GM19328 (cell line): ENCODE measurements around the gene HIVEP3.

Experiments
- ATAC-seq: cut with Tn5 transposase; IDR thresholded peaks from one replicate; pipeline ENCODE4 v1.9.1; 2021; ENCODE audit warnings: mild to moderate bottlenecking, moderate library complexity; ENCODE audit not compliant: unreplicated experiment

The HIVEP3 gene

GRCh38 chr1:41875487-41875886, 43.2 kb downstream of the HIVEP3 start:
- no peak for ATAC-seq

GRCh38 chr1:41874903-41875411, 43.8 kb downstream of the HIVEP3 start:
- no peak for ATAC-seq

DNA sequence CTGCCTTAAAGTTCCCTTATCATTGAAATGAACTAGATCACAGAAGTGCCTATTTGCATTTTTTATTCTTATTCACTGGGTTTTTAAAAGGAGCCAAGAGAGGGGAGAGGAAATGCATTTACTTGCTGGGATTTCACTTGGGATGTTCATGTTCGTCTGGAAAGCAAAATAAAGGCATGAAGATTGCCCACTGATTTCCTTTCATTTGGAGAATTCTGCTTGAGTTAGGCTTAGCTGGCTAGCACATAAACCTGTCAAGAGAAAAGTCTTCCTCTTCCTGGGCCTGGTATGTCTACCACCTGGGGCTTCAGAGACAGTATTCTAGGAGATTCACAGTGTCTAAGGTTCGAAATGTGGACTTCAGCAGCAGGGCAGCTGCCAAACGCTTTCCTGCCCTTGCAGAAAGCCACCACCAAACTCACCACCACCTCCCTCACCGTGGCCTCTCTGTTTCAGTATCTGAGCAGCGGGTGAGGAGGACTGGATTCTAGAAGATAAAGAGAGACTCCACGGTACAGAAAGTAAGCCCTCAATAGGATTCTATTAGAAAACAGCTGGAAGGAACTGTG, 44.5 kb downstream of the HIVEP3 start:
- ATAC-seq, result no peak

DNA sequence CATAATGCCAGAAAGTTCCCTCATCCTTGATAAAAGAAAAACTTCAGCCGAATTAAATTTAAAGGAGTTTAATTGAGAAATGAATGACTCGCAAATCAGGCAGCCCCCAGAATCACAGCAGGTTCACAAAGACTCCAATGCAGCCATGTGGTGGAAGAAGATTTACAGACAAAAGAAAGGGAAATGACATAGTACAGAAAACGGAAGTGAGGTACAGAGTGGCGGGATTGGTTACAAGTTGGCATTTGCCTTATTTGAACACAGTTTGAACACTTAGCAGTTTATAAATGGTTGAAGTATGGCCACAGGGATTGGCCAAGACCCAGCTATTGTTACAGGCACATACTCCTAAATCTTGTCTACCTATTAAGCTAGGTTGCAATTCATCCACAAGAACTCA, 46.6 kb downstream of the HIVEP3 start:
- no peak for ATAC-seq

DNA sequence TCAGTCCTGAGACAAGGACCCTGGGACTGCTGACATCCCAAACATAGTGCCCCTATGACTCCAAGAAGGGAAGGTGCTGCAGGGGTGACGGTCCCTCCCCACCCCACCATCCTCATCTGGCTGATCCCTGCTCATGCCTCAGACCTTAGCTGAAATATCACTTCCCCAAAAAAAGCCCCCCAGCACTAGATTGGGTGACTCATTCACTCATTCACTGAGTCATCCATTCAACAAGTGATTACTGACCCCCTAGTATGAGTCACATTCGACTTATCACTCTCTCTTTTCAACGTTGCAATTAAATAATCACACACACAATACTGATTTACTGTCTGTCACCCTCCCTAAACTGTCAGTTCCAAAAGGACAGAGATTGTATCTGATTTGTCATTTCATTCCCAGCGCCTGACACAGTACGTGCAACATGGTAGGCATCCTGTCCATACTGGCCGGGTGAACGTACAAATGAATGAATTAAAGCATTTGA, 48.6 kb downstream of the HIVEP3 start:
- ATAC-seq, result no peak

DNA sequence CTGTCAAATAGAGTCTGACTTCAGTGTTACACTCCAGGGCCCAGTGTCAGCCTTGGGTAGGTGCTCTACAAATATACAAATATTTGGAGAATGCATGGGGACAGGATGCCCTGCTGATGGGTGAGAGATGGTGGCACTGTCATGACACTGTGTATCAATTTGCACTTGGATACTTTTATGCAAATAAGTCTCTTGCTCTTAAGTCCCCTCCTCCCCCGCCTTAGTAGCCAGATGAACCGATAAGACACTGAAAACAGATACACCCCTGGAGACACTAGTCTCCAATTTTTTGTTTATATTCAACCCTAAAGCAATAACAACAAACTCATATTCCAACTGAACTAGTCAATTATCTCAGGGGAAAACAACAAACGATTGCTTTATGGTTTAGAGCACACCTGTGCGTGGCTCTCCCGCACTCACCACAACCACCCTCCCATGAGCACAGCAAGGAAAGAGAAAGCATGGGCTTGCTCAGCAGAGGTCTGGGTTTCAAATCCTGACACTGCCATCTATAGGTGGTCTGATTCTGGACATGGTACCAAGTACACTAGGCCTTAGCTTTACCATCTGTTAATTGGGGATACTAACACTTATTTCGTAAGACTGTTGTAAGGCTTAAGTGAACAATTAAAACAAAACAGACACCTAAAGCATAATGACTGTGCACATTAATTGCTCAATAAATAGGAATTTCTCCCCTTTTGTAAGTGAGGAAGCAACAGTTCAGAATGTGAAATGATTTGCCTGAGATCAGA, 50.3 kb downstream of the HIVEP3 start:
- ATAC-seq, result peak; percentile 65

DNA sequence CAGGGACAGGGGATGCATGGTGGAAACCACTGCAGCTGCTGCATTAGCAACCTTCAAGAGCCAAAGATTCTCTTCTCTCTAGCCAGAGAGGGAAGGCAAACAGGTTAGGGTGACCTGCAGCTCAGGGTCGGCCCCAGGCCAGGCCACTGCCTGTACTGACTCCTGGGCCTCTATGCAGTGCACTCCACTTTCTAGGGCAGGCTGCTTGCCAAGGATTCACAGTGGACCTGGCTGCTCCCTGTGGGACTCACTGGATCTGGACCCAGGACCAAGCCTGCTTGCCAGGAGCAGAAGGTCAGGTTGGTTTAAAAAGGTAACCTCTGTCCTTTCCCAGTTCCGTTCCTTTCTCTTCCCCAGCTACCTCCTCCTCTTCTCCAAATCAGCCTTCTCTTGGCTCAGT, 52.4 kb downstream of the HIVEP3 start:
- no peak for ATAC-seq

GRCh38 chr1:41864471-41865040, 54.2 kb downstream of the HIVEP3 start:
- no peak for ATAC-seq

DNA sequence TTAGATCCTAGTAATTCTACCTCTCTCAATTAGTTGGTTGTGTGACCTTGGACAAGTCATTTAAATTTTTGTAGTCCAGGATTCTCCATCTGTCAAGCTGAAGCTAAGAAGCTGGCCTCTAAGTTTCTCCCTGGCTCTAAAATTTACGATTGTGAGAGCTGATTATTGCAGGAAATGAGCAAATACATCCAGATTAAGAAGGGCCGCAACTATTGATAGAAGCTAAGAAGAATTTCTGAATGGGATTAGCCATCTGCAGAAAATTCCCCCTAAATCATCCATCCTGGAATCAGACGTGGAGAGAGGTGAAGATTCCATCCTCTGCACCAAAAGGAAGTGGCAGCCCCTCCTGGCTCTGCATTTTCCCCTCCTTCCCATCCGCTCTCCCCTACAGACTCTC, 55.0 kb downstream of the HIVEP3 start:
- ATAC-seq, result no peak

DNA sequence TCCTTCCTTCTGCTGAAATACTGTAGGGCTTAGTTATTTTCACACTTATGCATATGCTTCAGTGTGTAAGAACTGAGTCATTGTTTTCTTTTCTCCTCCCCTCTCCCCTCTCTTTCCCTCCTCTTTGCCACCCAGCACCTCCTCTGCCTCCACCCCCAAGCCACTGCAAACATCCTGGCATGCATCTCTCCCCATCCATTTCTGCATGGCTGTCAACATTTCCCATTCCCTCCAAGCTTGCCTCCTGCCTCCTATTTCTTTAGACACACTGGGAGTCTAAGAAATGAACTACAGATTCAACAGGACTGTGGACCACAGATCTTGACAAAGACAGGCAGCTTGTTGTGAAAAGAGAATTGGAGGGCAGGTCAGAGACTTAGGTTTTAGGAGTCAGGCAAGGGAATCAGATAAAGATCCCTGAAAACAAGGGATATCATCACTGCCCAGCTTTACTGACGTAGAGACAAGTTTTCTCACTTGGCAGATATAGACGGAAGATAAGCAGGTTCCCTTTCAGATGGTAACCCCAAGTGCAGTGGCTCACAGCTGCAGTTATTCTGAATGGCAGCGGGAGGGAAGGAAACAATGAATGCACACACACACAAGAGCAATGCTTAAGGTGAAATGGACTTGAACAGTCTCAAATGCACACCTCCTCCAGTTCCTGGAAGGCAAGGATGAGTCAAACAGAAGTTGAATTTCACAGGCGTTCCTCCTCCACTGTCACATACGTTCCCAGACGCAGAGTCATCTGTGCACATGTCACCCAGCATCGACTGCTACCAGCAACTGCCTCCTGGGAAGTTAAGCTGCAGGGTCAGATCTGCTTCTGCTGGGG, 56.1 kb downstream of the HIVEP3 start:
- no peak for ATAC-seq

- ATAC-seq, result no peak
These were observed 57.0 kb downstream of the HIVEP3 start for GRCh38 chr1:41861535-41862383.

GRCh38 chr1:41860771-41861170, 58.0 kb downstream of the HIVEP3 start:
- ATAC-seq, result no peak

GRCh38 chr1:41860214-41860613, 58.5 kb downstream of the HIVEP3 start:
- no peak for ATAC-seq

DNA sequence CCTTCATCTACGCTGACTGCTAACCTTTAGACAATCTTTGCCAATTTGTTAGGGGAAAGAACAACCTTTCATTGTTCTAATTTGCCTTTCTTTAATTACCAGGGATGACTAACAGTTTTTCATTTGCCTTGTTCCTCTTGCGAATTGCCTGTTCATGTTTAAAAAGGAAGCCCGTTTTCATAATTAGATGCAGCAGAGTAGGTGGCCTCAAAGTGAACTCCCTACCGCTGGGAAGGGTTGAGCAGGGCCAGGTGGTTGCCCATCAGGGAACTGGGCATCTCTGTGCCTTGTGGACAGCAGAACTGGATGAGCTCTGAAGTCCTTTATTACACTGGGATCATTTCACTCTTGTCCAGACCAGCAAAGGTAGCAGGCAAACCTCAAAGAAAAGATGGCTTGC, 59.0 kb downstream of the HIVEP3 start:
- ATAC-seq, result no peak

DNA sequence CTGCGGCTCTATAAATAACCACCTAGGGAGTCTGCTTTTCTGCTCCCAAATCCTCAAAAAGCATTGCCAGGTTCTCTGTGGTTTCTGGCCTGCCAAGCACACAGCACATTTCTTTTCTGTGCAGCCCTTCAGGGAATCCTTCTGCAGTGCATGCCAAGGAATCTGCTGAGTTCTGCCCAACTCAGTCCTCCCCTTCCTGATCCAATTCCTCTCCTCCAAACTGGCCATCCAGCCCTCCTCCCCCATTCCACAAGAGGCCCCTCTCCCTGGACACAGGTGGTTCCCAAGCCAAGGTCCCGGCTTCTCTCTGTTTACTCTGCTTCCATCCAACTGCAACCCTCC, 61.8 kb downstream of the HIVEP3 start:
- no peak for ATAC-seq

- no peak for ATAC-seq
These were observed 62.4 kb downstream of the HIVEP3 start for GRCh38 chr1:41856151-41856943.

- no peak for ATAC-seq
These were observed 63.0 kb downstream of the HIVEP3 start for GRCh38 chr1:41855713-41856112.

DNA sequence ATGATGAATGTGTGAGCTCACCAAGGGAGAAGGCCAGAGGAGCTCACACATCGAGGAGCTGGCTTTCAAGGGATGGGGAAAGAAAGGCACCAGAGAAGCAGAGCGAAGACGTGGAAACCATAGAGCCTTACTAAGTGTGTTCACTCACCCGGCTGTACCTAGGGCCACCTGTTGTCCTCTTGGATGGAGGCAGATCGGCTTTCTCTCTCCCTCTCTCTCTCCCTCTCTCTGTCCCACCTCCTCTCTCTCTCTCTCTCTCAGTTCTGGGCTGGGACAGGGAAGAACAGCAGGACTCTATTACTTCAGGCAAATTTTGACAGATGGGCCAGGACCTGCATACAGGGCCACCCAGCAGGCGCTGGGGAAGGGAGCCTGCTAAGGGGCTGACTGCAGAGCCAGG, 64.8 kb downstream of the HIVEP3 start:
- ATAC-seq, result no peak

GRCh38 chr1:41852091-41852490, 66.6 kb downstream of the HIVEP3 start:
- no peak for ATAC-seq

GRCh38 chr1:41851589-41851988, 67.1 kb downstream of the HIVEP3 start:
- no peak for ATAC-seq
